HG03342 (cell line): Measurements from ENCODE around the gene ABI2.
"Not testable (repeated sequence)": the region's sequence is repeated elsewhere in the genome, so short reads cannot be mapped to it uniquely, and the experiment has no call there.

ENCODE experiments used
- ATAC-seq: cut with Tn5 transposase; IDR thresholded peaks from one replicate; pipeline ENCODE4 v1.9.1; 2021; ENCODE audit warnings: mild to moderate bottlenecking, moderate library complexity; ENCODE audit not compliant: unreplicated experiment

The ABI2 gene

DNA sequence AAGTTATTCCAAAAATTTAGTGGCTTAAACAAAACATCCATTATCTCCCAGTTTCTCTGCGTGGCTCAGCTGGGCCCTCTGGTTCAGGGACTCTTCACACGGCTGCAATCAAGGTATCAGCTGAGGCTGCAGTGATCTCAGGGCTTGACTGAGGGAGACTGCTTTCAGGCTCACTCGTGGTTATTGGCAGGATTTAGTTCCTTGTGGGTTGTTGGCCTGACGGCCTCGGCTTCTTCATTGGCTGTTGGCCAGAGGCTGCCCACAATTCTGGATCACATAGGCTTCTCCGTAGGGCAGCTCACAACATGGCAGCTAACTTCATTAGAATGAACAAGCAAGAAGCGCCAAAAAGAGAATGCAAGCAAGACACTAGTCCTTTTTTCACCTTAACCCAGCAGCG, 90.1 kb downstream of the ABI2 start:
- no peak for ATAC-seq

DNA sequence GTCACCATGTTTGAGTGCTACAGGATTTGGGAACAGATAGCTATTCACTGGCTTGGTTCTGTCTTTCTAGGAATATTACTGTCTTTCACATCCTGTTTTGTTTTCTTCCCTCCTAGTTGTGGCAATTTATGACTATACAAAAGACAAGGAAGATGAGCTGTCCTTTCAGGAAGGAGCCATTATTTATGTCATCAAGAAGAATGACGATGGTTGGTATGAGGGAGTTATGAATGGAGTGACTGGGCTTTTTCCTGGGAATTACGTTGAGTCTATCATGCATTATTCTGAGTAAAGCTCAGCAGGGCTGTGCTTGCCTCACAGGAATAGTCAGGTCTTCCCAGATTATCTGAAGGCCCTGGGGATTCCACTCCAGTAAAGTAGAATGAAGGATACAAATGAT, 98.9 kb downstream of the ABI2 start:
- no peak for ATAC-seq

DNA sequence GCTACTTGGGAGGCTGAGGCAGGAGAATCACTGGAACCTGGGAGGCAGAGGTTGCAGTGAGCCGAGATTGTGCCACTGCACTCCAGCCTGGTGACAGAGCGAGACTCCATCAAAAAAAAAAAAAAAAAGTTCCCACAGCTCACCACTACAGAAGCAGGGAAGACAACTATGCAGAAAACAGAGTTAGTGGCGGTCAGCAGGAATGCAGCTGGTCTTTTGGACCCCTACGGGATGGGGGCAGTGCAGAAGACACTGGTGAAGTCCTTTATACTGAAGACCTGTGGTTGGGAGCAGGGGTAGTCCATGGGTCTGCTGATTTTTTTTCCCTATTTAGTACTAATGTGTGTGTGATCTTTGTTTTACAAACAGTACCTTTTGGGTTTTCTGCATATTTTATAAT, 101.4 kb downstream of the ABI2 start:
- ATAC-seq, result not testable (repeated sequence)

DNA sequence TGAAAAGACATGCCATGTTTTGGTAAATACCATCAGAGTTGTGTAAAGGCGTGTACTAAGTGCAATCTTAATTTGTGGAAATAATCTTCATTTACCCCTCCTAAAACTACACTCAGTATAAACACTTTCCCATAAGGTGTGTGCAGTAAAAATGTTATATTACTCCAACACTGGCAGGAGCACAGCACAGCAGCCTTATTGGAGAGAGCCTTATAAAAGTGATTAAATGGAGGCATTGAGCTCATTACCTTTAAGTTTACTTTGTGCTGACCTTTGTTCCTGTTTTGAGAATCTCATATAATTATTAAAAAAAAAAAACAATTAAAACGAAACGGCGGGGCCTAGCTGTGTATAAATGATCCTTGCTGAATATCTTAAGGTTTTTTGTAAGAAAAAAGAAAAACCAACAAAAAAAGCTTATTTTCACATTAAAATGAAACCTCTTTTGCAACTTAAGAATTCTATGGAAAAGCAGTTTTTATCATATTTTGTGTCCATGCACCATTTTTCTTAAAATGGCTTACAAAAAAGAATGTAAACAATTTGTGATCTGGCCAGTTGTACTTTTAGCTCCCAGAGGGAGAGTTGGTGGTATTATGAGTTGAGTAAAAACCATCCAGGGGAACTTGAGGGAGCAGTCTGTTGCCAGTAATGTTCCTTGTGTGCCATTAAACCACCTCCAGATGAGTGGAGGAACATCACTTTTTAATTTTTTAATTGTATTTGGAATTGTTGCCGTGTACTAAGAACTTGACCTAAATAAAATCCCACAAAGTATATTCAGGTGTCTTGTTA, 103.4 kb downstream of the ABI2 start:
- ATAC-seq, result no peak

DNA sequence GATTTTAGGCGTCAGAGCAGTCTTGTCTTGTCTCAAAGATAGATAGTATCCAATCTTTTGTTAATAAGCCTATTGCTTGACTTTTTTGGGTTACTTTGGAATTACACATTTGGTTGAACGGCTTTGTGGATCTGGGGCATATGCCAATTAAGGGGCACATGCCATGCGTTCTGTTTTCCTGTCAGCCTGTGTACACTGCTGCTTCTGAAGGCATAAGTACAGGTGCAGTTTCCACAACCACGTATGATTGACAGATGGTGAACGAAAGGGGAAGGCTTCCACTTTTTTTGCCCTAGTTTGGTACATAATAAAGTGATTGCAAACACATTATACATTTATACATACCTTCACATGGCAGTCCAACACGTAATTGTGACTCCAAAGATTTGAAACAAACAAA, 104.6 kb downstream of the ABI2 start:
- ATAC-seq, result no peak

DNA sequence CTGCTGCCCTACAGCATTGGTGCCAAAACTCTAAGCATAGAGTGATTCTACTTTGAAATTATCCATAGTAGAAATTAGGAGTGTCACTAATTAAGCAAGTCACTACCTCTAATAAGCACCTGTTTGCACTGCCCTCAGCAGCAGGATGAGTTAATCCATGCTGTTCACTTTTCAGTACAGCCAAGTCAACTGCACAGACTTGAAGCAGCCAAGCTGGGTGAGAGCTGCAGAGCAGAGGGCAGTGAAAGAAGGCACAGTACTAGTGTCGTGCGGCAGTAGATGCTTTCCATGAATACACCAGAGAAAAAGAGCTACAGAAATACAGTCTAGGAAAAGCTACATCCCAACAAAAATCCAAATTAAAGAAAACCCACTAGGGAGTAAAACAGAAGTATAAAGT, 108.3 kb downstream of the ABI2 start:
- ATAC-seq, result no peak

DNA sequence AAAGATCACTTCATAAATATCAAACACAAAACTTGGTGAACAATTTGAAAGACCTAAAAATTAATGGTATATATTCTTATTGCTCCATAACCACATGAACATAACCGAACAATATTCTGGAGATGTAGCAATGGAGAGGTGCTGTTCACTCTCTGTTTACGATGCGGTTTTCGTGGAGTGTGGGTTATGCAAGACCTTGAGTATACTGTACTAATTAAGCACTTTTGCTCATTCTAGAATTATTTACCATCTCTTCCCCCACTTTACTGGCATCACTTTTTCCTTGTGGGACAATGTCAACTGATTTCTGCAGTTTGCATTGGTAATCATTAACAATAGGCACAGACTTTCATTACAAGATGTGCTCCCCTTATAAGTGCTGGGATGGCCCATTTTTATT, 109.3 kb downstream of the ABI2 start:
- ATAC-seq, result no peak

DNA sequence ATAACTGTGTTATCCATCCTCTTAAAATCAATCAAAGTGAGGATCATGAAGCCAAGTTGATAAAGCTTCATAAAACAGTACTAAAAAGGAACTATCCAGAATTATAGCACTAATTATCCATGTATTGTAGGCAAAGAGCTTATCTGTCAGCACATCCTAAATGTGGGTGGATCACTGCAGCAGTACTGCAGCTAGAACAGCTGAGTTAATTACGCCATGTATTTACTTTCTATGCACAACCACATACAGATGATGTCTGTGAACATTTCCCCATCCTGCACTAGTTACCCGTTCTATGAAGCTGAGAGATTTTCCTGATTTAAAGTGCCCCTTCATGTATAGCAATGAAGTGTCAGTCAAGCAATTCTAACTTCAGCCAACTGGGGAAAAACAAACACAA, 110.3 kb downstream of the ABI2 start:
- no peak for ATAC-seq

DNA sequence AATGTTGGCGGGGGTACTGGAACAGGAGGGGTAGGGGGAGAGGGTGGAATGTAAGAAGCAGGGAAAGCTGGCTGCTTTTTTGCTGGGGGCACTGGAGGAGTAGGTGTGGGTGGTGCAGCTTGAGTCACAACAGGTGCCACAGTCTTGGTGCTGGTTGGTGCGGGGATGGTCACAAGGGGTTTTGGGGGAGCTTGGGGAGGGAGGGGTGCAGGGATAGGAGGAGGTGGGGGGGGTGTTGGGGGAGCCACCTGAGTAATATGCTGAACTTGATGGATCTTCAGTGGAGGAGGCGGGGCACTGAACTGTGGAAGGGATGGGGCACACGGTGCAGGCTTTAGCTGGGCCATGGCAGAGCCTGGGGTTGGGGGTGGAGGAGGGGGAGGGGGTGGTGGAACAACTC, 112.5 kb downstream of the ABI2 start:
- ATAC-seq, result no peak

DNA sequence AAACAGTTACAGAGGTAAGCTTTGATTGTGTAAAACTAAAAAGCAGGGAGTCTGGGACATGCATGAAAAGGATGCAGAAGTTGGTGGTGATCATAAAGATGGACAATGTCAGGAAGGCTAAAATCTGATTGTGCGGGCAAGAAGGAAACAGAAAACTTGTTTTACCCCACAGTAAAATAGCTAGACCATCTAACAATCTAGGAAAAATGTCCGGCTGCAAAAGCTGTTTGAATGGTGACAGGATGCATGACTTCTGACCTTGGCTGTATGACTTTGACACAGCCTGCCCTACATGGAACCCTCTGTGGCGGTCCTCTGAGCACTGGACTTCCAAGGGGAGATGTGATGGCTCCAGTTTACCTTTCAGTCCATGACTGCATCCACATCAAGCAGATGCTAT, 113.3 kb downstream of the ABI2 start:
- no peak for ATAC-seq

DNA sequence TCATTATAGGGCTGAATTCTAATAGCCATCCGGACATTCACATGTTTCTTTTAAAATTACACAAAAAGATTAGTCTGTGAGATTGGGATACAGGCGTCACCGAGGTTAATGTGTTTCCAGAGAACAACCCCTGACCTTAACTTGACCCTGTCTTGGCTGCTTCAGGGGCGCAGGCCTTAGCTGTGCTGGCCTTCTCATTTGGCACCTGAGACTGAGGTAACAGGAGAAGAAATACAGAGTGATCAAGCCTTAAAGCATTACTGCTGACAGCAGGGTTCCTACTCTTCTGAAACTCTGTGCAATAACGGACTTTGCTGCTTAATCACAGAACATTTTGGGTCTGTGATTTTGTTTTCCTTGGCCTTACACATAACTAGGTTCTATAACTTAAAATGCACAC, 114.3 kb downstream of the ABI2 start:
- ATAC-seq, result no peak

DNA sequence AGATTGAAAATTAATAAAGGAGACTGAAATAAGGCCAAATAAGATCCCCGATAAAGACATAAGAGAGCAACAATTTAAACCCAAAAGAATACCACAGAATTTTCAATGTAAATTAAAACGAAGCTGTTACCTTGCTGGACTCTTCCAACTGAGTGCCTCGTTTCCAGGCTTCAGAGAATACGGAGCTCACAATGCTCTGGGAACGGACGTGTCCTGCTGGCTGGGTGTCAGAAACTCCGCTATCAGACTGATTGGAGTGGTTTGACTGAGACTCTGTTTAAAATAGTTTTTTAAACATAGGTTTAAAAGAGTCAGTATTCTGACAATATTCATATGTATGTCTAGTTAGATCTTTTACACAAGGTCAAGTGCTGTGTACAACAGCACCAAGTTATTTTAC, 116.5 kb downstream of the ABI2 start:
- no peak for ATAC-seq

DNA sequence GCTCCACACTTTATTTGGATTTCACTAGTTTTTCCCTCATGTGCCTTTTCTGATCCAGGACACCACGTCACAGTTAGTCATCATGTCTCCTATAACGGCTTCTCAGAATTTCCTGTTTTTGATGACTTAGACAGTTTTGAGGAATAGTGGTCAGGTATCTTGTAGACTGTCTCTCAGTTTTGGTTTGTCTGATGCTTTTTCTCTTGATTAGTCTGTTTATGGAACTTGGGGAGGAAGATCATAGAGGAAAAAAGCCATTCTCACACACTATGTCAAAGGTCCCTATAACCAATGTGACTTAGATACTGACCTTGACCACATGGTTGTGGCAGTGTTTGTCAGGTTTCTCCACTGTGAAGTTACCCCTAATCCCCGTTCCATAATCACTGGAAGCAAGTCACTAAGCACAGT, 117.9 kb downstream of the ABI2 start:
- ATAC-seq, result no peak

DNA sequence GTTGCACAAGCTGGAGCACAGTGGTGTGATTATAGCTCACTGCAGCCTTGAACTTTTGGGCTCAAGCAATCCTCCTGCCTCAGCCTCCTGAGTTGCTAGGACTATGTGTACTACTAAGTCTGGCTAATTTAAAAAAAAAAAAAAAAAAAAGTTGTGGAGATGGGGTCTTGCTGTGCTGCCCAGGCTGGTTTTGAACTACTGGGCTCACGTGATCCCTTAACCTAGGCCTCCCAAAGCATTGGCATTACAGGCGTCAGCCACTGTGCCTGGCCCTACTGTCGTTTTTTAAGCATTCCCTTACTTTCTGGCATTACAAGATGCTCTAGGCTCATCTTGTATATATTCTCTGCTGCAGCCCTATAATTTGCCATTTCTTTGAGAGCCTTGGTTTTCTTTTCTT, 118.6 kb downstream of the ABI2 start:
- no peak for ATAC-seq

DNA sequence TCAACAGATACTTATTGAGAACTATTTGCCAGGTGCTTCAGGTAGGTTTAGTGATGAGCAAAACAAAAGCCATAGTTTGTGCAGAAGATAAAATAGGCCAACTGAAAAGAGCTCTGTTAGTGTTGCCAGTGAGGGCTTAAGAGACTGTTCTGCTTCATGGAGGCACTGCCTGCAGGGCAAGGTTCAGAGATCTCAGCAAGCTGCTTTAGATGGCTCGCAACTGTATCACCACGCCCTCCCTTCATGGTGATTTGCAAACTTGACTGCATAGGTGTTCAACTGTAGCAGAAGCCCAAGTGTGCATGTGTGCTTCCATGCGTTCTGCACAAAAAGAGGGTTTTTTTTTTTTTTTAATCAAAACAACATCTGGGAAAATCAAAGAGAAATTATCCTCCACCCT, 122.4 kb downstream of the ABI2 start:
- ATAC-seq, result no peak

DNA sequence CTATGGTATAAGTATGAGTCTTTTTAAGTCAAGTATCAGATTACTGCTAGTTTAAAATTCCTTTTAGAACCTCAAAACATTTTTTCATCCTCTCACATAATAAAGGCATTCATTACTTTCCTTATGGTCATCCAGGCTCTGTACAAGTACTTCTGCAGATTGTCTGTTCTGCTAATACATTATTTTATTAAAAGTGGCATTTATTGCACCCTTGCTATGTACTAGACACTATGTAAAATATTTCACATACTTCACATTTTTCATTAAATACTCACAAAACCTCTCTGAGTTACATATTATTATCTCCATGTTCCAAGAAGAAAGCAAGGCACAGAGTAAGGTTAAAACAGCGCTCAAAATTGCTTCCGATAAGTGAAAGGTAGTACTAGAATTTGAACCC, 122.8 kb downstream of the ABI2 start:
- no peak for ATAC-seq

DNA sequence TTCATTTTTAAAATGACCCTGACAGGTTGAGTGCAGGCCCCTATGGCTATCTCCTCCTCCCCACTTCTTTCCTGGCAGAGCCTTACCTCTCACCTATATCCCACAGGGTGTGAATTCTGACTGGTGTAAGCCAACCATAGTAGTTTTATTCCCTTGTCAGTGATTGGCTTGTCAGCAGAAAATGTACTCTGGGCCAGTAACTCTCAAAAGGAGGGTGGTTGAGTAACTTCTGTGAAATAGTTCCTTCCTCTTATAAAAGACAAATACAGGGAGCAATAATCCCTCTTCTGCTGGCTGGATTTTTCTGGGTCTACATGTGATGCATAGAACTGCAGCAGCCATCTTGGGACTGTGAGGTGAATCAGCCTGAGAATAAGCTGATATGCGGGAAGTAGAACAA, 123.5 kb downstream of the ABI2 start:
- no peak for ATAC-seq

DNA sequence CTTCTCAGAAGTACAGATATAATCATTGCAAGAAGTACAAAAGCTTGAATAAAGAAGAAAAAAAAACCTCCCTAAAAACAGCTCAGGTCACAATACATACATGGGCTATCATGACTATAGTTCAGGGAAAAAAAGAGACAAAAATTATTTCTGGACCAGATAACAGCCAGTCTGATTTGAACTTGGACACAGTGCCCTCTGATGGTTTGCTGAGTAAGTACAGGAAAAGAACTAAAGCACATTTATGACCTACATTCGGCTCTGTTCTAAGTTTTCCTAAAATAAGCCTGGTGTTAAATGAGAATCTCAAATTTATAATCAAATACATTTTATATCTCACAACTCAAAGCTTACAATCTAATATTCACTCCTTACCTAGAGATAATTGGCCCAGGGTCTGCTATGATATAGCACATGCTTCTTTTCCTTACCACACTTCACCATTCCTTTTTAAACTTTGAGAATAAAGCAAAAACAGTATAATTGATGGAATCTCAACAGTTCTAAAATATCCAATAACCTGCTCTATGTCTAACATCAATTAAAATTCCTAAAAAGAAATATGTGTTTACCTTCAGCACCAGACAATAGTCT, 125.8 kb downstream of the ABI2 start:
- ATAC-seq, result no peak

DNA sequence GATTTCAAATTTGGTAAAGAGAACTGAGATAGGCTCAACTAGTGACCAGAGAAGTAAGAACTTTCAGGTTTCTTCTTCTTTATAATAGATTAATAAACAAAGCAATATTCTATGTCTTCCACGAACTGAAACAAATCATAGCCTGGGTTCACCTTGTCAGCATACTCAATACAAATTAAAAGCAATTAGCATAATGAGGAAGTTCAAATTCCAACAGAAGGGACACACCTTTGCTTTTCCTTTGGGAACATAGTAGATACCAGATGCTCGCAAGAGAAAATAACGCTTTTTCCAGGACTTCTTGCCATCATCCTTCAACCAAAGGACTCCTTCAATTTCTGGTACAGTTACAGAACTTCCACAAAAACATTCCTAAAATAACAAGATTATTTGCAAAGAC, 127.0 kb downstream of the ABI2 start:
- no peak for ATAC-seq

DNA sequence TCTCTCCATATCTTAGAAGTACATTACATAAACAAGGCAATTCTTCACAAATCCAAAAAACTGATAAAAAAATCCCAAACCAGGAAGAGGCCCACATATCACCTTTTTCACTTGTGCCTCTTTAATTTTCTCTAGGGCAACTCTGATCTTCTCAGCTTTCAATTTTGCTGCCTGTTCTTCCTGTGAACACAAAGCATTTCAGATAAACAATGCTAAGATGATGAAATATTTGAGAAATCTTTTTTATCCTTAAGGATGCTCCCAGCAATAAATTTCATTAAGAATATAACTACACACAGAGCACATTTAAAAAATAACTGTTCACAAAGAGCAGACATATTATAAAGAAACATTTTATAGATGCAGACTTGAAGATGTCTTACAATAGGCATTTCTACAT, 133.6 kb downstream of the ABI2 start:
- ATAC-seq, result no peak

DNA sequence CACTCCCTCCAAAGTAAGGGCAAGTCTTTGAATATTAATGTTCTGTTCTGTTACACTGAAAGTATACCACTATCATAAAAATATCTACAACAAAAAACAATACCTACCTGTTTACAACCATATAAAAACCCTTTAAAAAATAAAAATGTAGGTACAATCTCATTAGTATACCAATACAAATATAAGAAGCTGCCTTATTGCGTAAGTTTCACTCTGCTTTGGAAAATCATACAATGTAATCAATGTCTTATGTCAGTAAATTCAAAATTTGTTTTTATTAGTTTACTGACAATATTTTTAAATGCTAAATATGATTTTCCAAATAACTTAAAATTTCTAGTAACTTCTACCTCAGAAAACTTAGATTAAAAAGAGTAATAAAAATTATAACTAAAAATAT, 134.1 kb downstream of the ABI2 start:
- no peak for ATAC-seq

DNA sequence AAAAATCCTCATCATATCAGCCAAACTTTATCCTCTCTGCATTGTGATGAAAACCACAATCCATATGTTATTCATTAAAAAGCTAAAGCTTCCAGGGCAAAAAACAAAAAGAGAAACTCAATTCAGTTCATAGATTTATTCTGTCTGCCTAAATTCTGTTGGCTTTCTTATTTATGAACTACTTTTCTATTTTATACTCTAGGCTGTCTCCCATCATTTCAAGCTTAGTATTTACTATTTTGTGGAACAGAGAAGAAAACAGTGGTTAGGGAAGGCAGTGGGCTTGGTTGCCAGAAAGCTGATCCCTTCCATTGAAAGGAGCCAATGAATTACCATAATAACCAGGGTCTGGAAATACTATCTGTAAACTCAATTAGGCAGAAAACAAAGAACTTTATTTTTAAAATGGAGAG, 135.1 kb downstream of the ABI2 start:
- no peak for ATAC-seq

DNA sequence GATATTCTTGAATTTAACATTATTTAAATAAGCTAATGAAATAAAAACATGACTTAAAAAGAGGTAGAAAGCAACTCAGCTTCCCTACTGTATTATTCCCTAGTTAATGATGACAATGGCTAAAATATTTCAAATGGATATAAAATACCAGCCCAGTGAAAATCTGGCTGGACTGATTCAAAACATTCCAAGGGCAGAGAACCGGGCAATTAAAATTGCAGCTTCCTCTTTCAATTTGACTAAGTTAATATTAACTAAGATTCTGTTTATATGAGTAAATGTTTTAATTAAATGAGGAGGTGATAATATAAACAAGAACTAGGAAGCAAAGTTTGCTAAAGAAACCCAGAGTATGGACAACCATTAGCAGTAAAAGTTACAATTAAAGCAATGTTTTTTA, 141.4 kb downstream of the ABI2 start:
- no peak for ATAC-seq
